Gastroesophageal sphincter (tissue), 4 donors: ENCODE measurements around the gene OR51L1. TPM values are rescaled to one million over a fixed set of nuclear protein-coding genes. Genes with fewer than 3 reads are reported as not detected.

Experiments used
- ATAC-seq: fragments of 150-250 bp; one replicate; pipeline ENCODE4 v1.9.1; 2016; ENCODE audit warnings: mild to moderate bottlenecking, moderate library complexity
- H3K27ac ChIP-seq, 4 donors: fragments of 200-600 bp; sonication (generic) in 3 of 4; 1 replicate in 3 of 4; 2 replicates in 1 of 4; pipeline ENCODE4 v1.5.1; 2016 to 2019
- H3K27me3 ChIP-seq: fragments of 200-600 bp; sonication (generic); one replicate; pipeline ENCODE4 v1.5.1; 2019
- H3K36me3 ChIP-seq, 2 donors: fragments of 200-600 bp; sonication (generic); one replicate each; pipeline ENCODE4 v1.5.1; 2019; ENCODE audit warnings: control low read depth in 1 of 2
- H3K4me1 ChIP-seq, 3 donors: fragments of 200-600 bp; sonication (generic); 1 replicate in 2 of 3; 2 replicates in 1 of 3; pipeline ENCODE4 v1.5.1; 2016 to 2019; ENCODE audit warnings: control low read depth in 2 of 3
- H3K4me3 ChIP-seq, 2 donors: fragments of 200-600 bp; sonication (generic); one replicate each; pipeline ENCODE4 v1.5.1; 2019; ENCODE audit warnings: mild to moderate bottlenecking in 1 of 2, moderate library complexity in 1 of 2
- H3K9me3 ChIP-seq, 3 donors: fragments of 200-600 bp; sonication (generic); one replicate each; pipeline ENCODE4 v1.5.1; 2017 to 2019; ENCODE audit warnings: control low read depth in 2 of 3
- EP300 ChIP-seq: sonication (generic); formaldehyde crosslinking; IDR thresholded peaks from one replicate; pipeline ENCODE4 v1.6.1; 2017; ENCODE audit warnings: antibody characterized with exemption, mild to moderate bottlenecking
- POLR2A ChIP-seq, 2 donors: fragments of 450-650 bp; IDR thresholded peaks; one replicate each; pipeline ENCODE4 v1.6.1; 2017; ENCODE audit warnings: antibody characterized with exemption in 2 of 2, mild to moderate bottlenecking in 2 of 2, moderate library complexity in 1 of 2
- POLR2AphosphoS5 ChIP-seq: sonication (generic); formaldehyde crosslinking; IDR thresholded peaks from one replicate; pipeline ENCODE4 v1.6.1; 2017; ENCODE audit warnings: antibody characterized with exemption
- WGBS, 2 donors: methylation state at CpG; one replicate each; pipeline ENCODE4 v1.1.5; 2018; ENCODE audit warnings: low coverage in 1 of 2; 5-methylcytosine and 5-hydroxymethylcytosine counted together
- total RNA-seq, 4 donors: library from RNA; depleted of rRNA; stranded (reverse); fragments of >200 nt; gene quantifications; one replicate each; pipeline ENCODE4 v1.1.0, GENCODE V29; 2016
- TF ChIP-seq, protein P1 (sequence below), 4 experiments: fragments of 200-600 bp in 2 of 4; fragments of 450-650 bp in 2 of 4; sonication (generic) in 1 of 4; IDR thresholded peaks; one replicate each; pipeline ENCODE4 v1.5.1; 2017 to 2019; ENCODE audit warnings: antibody characterized with exemption in 4 of 4, mild to moderate bottlenecking in 2 of 4, moderate library complexity in 2 of 4

OR51L1 gene
- total RNA-seq, 4 donors from 2014 or later = 0.31 TPM; not detected in 3

DNA sequence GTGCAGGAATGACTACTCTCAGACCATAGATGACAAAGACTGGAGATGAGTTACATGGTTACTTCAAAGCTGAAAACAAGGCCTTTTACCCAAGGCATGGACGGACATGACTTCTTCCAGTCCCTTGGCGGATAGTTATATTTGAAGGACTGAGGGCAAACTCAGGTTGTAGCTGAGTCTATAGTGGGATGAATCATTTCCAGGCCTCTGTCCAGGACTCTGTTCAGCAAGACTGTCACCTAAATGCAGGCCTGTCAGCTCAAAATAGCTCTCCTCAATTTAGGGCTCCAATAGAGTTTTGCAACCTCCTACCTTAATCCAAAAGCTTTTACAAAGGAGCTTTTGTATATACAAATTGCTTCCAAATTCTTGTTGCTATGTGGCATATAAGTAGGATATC, 27.3 kb downstream of the OR51L1 start:
- no peak overlapping the region for H3K4me3 ChIP-seq
- 80% methylated on average over 1 of the region's 2 CpGs; no CpG with 5 or more reads in 1 of the 2 donors for WGBS, 2 donors
- no peak for ATAC-seq

GRCh38 chr11:5036669-5037068, 42.0 kb downstream of the OR51L1 start:
- no peaks in the 10 kb centered on the region for H3K4me1 ChIP-seq
- H3K27ac ChIP-seq = no peak overlapping the region
- no peak for TF ChIP-seq POLR2A (IDR thresholded peaks at IDR 0.05)
- TF ChIP-seq EP300 = no peak
- TF ChIP-seq, protein P1, sequence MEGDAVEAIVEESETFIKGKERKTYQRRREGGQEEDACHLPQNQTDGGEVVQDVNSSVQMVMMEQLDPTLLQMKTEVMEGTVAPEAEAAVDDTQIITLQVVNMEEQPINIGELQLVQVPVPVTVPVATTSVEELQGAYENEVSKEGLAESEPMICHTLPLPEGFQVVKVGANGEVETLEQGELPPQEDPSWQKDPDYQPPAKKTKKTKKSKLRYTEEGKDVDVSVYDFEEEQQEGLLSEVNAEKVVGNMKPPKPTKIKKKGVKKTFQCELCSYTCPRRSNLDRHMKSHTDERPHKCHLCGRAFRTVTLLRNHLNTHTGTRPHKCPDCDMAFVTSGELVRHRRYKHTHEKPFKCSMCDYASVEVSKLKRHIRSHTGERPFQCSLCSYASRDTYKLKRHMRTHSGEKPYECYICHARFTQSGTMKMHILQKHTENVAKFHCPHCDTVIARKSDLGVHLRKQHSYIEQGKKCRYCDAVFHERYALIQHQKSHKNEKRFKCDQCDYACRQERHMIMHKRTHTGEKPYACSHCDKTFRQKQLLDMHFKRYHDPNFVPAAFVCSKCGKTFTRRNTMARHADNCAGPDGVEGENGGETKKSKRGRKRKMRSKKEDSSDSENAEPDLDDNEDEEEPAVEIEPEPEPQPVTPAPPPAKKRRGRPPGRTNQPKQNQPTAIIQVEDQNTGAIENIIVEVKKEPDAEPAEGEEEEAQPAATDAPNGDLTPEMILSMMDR (IDR thresholded peaks at IDR 0.05) = no peak
- TF ChIP-seq POLR2AphosphoS5 = no peak
- no peaks in the 10 kb centered on the region for H3K36me3 ChIP-seq
- no peak overlapping the region for H3K4me3 ChIP-seq
- 42 to 83% methylated on average over 2 of the region's 2 CpGs for WGBS, 2 donors
- H3K27me3 ChIP-seq = no peaks in the 10 kb centered on the region
- no peak for ATAC-seq
- no peaks in the 10 kb centered on the region for H3K9me3 ChIP-seq

More for the DNA sequence above, 27.3 kb downstream of the OR51L1 start:
- H3K4me1 ChIP-seq = no peaks in the 10 kb centered on the region
- no peaks in the 10 kb centered on the region for H3K27me3 ChIP-seq
- H3K36me3 ChIP-seq = no peaks in the 10 kb centered on the region
- no peak overlapping the region for H3K27ac ChIP-seq
- H3K9me3 ChIP-seq = peaks cover 0 to 24% (median 0%) of the 10 kb centered on the region in 3 donors
- TF ChIP-seq POLR2A (IDR thresholded peaks at IDR 0.05) (no peak), POLR2AphosphoS5 (no peak), EP300 (no peak)
- TF ChIP-seq, protein P1 (IDR thresholded peaks at IDR 0.05) = no peak

DNA sequence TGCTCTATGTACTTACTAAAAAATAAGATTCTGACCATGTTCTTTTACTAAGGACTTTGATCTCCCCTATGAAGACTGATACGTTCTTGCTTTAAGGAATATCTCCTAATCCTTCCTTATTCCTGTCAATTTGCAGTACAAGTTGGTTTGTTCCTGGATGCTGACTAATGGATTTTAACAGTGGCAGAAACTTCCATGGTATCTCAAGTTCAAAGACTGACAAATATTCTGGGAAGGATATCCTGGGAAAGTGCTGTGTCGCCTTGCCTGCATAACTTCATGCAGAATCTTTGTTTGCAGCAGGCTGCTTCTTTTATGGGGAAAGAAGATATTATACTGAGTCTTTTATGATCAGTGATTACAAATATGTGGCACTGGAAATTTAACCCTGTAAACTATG, 43.3 kb downstream of the OR51L1 start:
- ATAC-seq = no peak
- H3K27ac ChIP-seq = no peak overlapping the region
- no peaks in the 10 kb centered on the region for H3K4me1 ChIP-seq

GRCh38 chr11:5038341-5038740, 43.7 kb downstream of the OR51L1 start:
- H3K27ac ChIP-seq = no peak overlapping the region
- no peaks in the 10 kb centered on the region for H3K4me1 ChIP-seq
- TF ChIP-seq, protein P1 (IDR thresholded peaks at IDR 0.05) = no peak
- TF ChIP-seq EP300 (no peak), POLR2AphosphoS5 (no peak), POLR2A (IDR thresholded peaks at IDR 0.05) (no peak)
- no peaks in the 10 kb centered on the region for H3K27me3 ChIP-seq
- no peaks in the 10 kb centered on the region for H3K36me3 ChIP-seq
- no peak overlapping the region for H3K4me3 ChIP-seq
- 75 to 87% methylated on average over 1 of the region's 1 CpG for WGBS, 2 donors
- no peak for ATAC-seq
- no peaks in the 10 kb centered on the region for H3K9me3 ChIP-seq

More for the DNA sequence above, 43.3 kb downstream of the OR51L1 start:
- WGBS, 2 donors = 45 to 61% methylated on average over 2 of the region's 2 CpGs
- no peaks in the 10 kb centered on the region for H3K27me3 ChIP-seq
- no peaks in the 10 kb centered on the region for H3K9me3 ChIP-seq
- H3K4me3 ChIP-seq = no peak overlapping the region
- no peaks in the 10 kb centered on the region for H3K36me3 ChIP-seq
- no peak for TF ChIP-seq POLR2AphosphoS5
- no peak for TF ChIP-seq EP300
- TF ChIP-seq, protein P1 (IDR thresholded peaks at IDR 0.05) = no peak
- TF ChIP-seq POLR2A (IDR thresholded peaks at IDR 0.05) = no peak

- H3K9me3 ChIP-seq = no peaks in the 10 kb centered on the region
- H3K36me3 ChIP-seq = no peaks in the 10 kb centered on the region
- H3K27ac ChIP-seq = no peak overlapping the region
- no peak overlapping the region for H3K4me3 ChIP-seq
- no peak for ATAC-seq
- H3K4me1 ChIP-seq = no peaks in the 10 kb centered on the region
- TF ChIP-seq EP300 (no peak), POLR2AphosphoS5 (no peak), POLR2A (IDR thresholded peaks at IDR 0.05) (no peak)
- TF ChIP-seq, protein P1 (IDR thresholded peaks at IDR 0.05) = no peak
- WGBS, 2 donors = 58 to 59% methylated on average over 2 to 4 of the region's 4 CpGs
- H3K27me3 ChIP-seq = no peaks in the 10 kb centered on the region
Measured at GRCh38 chr11:5040876-5041275, 46.2 kb downstream of the OR51L1 start.
